Measurements from ENCODE around the gene MRPL17.

The MRPL17 gene

GRCh38 chr11:6650980-6651379, 32.2 kb downstream of the MRPL17 start:
- Mint-ChIP-seq H3K27me3 (ENCODE audit: low read depth, poor library complexity) (no peaks in the 10 kb centered on the region), H3K9me3 (no peaks in the 10 kb centered on the region), H3K4me3 (no peak overlapping the region), H3K4me1 (no peaks in the 10 kb centered on the region), H3K27ac (no peak overlapping the region), H3K36me3 (ENCODE audit: low read depth) (no peaks in the 10 kb centered on the region)
- no peak for TF ChIP-seq CTCF (IDR thresholded peaks at IDR 0.05)
- DNase-seq: no peak

- H3K27ac Mint-ChIP-seq: no peak overlapping the region
- H3K9me3 Mint-ChIP-seq: no peaks in the 10 kb centered on the region
- H3K4me3 Mint-ChIP-seq: no peak overlapping the region
- H3K27me3 Mint-ChIP-seq (ENCODE audit: low read depth, poor library complexity): no peaks in the 10 kb centered on the region
- no peaks in the 10 kb centered on the region for H3K36me3 Mint-ChIP-seq (ENCODE audit: low read depth)
- no peak for TF ChIP-seq CTCF (IDR thresholded peaks at IDR 0.05)
- H3K4me1 Mint-ChIP-seq: no peaks in the 10 kb centered on the region
- DNase-seq: no peak
Observed at GRCh38 chr11:6650104-6650503, 33.0 kb downstream of the MRPL17 start.

GRCh38 chr11:6648501-6648900, 34.6 kb downstream of the MRPL17 start:
- no peak for TF ChIP-seq CTCF (IDR thresholded peaks at IDR 0.05)
- Mint-ChIP-seq H3K4me3 (no peak overlapping the region), H3K27ac (no peak overlapping the region), H3K27me3 (ENCODE audit: low read depth, poor library complexity) (no peaks in the 10 kb centered on the region), H3K36me3 (ENCODE audit: low read depth) (no peaks in the 10 kb centered on the region), H3K4me1 (no peaks in the 10 kb centered on the region), H3K9me3 (no peaks in the 10 kb centered on the region)
- DNase-seq: no peak

- no peak overlapping the region for H3K4me3 Mint-ChIP-seq
- no peak for TF ChIP-seq CTCF (IDR thresholded peaks at IDR 0.05)
Observed at GRCh38 chr11:6647836-6648235, 35.3 kb downstream of the MRPL17 start.

GRCh38 chr11:6646918-6647679, 36.0 kb downstream of the MRPL17 start:
- H3K27me3 Mint-ChIP-seq (ENCODE audit: low read depth, poor library complexity): no peaks in the 10 kb centered on the region
- no peak for DNase-seq
- no peak overlapping the region for H3K27ac Mint-ChIP-seq
- no peaks in the 10 kb centered on the region for H3K36me3 Mint-ChIP-seq (ENCODE audit: low read depth)
- H3K4me1 Mint-ChIP-seq: no peaks in the 10 kb centered on the region
- H3K9me3 Mint-ChIP-seq: no peaks in the 10 kb centered on the region
- no peak overlapping the region for H3K4me3 Mint-ChIP-seq
- no peak for TF ChIP-seq CTCF (IDR thresholded peaks at IDR 0.05)

More at GRCh38 chr11:6647836-6648235, 35.3 kb downstream of the MRPL17 start:
- Mint-ChIP-seq H3K9me3 (no peaks in the 10 kb centered on the region), H3K36me3 (ENCODE audit: low read depth) (no peaks in the 10 kb centered on the region), H3K4me1 (no peaks in the 10 kb centered on the region), H3K27ac (no peak overlapping the region), H3K27me3 (ENCODE audit: low read depth, poor library complexity) (no peaks in the 10 kb centered on the region)
- DNase-seq: no peak

GRCh38 chr11:6646576-6646917, 36.6 kb downstream of the MRPL17 start:
- Mint-ChIP-seq H3K9me3 (no peaks in the 10 kb centered on the region), H3K4me3 (no peak overlapping the region), H3K4me1 (no peaks in the 10 kb centered on the region), H3K36me3 (ENCODE audit: low read depth) (no peaks in the 10 kb centered on the region), H3K27ac (no peak overlapping the region), H3K27me3 (ENCODE audit: low read depth, poor library complexity) (no peaks in the 10 kb centered on the region)
- peak; percentile 41 for DNase-seq
- TF ChIP-seq CTCF (IDR thresholded peaks at IDR 0.05): no peak

All from nephron progenitor cell (in vitro differentiated cells).